Measurements from ENCODE around the gene DTNB.
"Not testable (repeated sequence)": the region's sequence is repeated elsewhere in the genome, so short reads cannot be mapped to it uniquely, and the experiment has no call there.

Gene DTNB

GRCh38 chr2:25541378-25541777 is 132.0 kb downstream of the DTNB start:
- TF ChIP-seq, protein P1, sequence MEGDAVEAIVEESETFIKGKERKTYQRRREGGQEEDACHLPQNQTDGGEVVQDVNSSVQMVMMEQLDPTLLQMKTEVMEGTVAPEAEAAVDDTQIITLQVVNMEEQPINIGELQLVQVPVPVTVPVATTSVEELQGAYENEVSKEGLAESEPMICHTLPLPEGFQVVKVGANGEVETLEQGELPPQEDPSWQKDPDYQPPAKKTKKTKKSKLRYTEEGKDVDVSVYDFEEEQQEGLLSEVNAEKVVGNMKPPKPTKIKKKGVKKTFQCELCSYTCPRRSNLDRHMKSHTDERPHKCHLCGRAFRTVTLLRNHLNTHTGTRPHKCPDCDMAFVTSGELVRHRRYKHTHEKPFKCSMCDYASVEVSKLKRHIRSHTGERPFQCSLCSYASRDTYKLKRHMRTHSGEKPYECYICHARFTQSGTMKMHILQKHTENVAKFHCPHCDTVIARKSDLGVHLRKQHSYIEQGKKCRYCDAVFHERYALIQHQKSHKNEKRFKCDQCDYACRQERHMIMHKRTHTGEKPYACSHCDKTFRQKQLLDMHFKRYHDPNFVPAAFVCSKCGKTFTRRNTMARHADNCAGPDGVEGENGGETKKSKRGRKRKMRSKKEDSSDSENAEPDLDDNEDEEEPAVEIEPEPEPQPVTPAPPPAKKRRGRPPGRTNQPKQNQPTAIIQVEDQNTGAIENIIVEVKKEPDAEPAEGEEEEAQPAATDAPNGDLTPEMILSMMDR (IDR thresholded peaks at IDR 0.05; ENCODE audit: borderline replicate concordance, control extremely low read depth, extremely low read depth, insufficient read depth, missing control alignments) = no peak

GRCh38 chr2:25539136-25539535 is 134.2 kb downstream of the DTNB start:
- DNase-seq (ENCODE audit: low spot score) = no peak
- TF ChIP-seq, protein P1 (IDR thresholded peaks at IDR 0.05; ENCODE audit: borderline replicate concordance, control extremely low read depth, extremely low read depth, insufficient read depth, missing control alignments) = no peak
- in situ Hi-C loops (cut with MboI; ENCODE audit: low sequenced_read_pairs, unreplicated experiment) = no loop called here

More at GRCh38 chr2:25541378-25541777, 132.0 kb downstream of the DTNB start:
- no peak for DNase-seq (ENCODE audit: low spot score)
- in situ Hi-C loops (cut with MboI; ENCODE audit: low sequenced_read_pairs, unreplicated experiment) = no loop called here

DNA sequence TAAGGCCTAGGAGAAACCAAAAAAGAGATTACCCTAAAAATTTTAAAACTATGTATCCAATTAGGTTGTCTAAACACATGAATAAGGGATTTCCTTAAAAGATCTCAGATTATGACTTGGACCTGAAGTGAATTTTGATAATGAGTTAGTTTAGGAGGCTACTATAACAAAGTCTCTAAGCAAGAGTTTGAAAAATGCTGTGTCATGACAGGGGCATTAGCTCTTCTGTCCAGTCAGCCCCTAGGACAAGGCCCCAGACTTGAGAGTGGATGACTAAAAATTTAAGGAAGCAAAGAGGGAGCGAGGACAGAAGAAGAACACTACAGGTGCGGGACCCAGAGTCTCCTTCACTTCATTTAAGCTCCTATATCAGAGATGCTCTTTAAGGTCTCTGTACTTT is 135.9 kb downstream of the DTNB start:
- in situ Hi-C loops (cut with MboI; ENCODE audit: low sequenced_read_pairs, unreplicated experiment) = no loop called here
- TF ChIP-seq, protein P1 (IDR thresholded peaks at IDR 0.05; ENCODE audit: borderline replicate concordance, control extremely low read depth, extremely low read depth, insufficient read depth, missing control alignments) = no peak
- DNase-seq (ENCODE audit: low spot score) = no peak

- in situ Hi-C loops (cut with MboI; ENCODE audit: low sequenced_read_pairs, unreplicated experiment); DNase-seq (ENCODE audit: low spot score): not testable (repeated sequence)
These were observed 137.7 kb downstream of the DTNB start for GRCh38 chr2:25535411-25536289.

- in situ Hi-C loops (cut with MboI; ENCODE audit: low sequenced_read_pairs, unreplicated experiment); DNase-seq (ENCODE audit: low spot score): not testable (repeated sequence)
These were observed 138.4 kb downstream of the DTNB start for GRCh38 chr2:25534937-25535336.

- DNase-seq (ENCODE audit: low spot score) = no peak
- TF ChIP-seq, protein P1 (IDR thresholded peaks at IDR 0.05; ENCODE audit: borderline replicate concordance, control extremely low read depth, extremely low read depth, insufficient read depth, missing control alignments) = no peak
- in situ Hi-C loops (cut with MboI; ENCODE audit: low sequenced_read_pairs, unreplicated experiment) = no loop called here
These were observed 138.9 kb downstream of the DTNB start for GRCh38 chr2:25534455-25534854.

DNA sequence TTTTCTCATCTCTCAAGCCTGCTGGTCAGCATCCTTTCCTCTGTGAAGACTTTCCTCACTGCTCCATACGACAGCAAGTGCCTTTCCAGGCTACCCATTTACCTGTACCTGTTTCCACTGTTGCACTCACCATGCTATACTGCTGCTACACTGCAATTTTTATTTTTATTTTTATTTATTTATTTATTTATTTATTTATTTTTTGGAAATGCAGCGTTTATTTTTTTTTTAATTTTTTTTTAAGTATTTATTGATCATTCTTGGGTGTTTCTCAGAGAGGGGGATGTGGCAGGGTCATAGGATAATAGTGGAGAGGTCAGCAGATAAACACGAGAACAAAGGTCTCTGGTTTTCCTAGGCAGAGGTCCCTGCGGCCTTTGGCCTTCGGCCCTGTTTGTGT is 139.6 kb downstream of the DTNB start:
- in situ Hi-C loops (cut with MboI; ENCODE audit: low sequenced_read_pairs, unreplicated experiment); DNase-seq (ENCODE audit: low spot score): not testable (repeated sequence)

DNA sequence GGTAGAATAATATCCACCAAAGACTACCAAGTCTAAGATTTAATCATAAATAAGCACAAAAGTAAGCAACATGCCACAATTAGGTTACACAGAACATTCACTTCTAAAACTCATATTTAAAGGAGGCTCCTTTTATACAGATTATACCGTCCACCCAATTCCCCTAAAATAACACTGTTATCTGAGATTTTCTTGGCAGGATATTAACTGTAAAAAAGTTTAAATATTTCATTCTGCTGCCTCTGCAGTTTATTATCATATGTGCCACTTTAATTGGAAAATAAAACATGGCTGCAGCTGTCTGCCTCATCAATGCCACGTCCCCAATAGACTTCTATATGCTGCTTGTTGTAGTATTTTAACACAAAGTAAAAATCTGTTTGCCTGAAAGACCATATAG is 140.9 kb downstream of the DTNB start:
- no peak for DNase-seq (ENCODE audit: low spot score)
- TF ChIP-seq, protein P1 (IDR thresholded peaks at IDR 0.05; ENCODE audit: borderline replicate concordance, control extremely low read depth, extremely low read depth, insufficient read depth, missing control alignments) = no peak
- in situ Hi-C loops (cut with MboI; ENCODE audit: low sequenced_read_pairs, unreplicated experiment) = no loop called here
